ENCODE results near the gene SLC12A3. TPM values are rescaled to one million over a fixed set of nuclear protein-coding genes. Genes with fewer than 3 reads are reported as not detected.
A peak's percentile ranks its signal among the peaks of the same experiment; 100 is the strongest.

Gene SLC12A3
- total RNA-seq, 4 donors from 2014 or later: not detected

DNA sequence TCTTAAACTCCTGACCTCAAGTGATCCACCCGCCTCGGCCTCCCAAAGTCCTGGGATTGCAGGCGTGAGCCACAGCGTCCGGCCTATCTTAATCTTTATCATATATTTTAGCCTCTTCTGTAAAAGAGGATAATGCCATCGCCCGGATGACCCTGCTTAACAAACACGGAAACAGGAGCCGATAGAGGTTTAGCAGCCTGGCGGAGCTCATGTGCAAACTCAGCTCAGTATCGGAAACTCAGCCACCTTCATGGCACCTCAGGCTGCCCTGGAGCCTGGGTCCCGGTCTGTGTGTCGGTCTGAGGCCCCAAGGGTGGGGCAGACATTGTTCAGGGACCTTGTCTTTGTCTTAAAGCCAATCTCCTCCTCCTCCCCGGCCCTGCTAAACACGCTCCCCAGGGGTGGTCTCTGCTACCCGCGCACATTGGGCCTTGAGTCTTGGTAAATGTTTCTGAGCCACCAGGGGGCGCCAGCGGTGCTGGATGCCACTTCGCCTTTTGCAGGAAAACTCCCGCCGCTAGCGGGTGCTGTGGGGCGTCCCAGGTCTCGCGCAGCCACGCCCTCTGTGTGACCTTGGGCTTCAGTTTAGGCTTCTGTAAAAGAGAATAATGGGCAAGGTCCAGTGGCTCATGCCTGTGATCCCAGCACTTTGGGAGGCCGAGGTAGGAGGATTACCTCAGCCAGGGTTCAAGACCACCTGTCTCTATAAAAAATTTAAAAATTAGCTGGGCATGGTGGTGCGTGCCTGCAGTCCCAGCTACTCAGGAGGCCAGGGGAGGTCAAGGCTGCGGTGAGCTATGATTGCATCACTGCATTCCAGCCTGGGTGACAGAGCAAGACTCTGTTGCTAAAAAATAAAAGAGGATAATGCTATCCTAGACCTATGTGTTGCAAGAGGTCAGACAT lies 99.5 kb downstream of the SLC12A3 start:
- Histone ChIP-seq H3K4me3 (no peak overlapping the region), H3K4me1 (peaks cover 0 to 8% (median 7%) of the 10 kb centered on the region in 4 donors), H3K9me3 (no peaks in the 10 kb centered on the region), H3K27ac (peak overlapping the region in 1 of 4 donors; percentile 18), H3K27me3 (no peaks in the 10 kb centered on the region), H3K36me3 (no peaks in the 10 kb centered on the region)
- TF ChIP-seq, protein P1, sequence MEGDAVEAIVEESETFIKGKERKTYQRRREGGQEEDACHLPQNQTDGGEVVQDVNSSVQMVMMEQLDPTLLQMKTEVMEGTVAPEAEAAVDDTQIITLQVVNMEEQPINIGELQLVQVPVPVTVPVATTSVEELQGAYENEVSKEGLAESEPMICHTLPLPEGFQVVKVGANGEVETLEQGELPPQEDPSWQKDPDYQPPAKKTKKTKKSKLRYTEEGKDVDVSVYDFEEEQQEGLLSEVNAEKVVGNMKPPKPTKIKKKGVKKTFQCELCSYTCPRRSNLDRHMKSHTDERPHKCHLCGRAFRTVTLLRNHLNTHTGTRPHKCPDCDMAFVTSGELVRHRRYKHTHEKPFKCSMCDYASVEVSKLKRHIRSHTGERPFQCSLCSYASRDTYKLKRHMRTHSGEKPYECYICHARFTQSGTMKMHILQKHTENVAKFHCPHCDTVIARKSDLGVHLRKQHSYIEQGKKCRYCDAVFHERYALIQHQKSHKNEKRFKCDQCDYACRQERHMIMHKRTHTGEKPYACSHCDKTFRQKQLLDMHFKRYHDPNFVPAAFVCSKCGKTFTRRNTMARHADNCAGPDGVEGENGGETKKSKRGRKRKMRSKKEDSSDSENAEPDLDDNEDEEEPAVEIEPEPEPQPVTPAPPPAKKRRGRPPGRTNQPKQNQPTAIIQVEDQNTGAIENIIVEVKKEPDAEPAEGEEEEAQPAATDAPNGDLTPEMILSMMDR (IDR thresholded peaks at IDR 0.05): peak; percentile 97 to 100 (median 99)
- TF ChIP-seq POLR2A (IDR thresholded peaks at IDR 0.05): peak in 1 of 2 donors; percentile 13
- peak; percentile 96 to 98 (median 98) for DNase-seq

Small RNAs within 50 kb of the gene (small RNA-seq; reads per million reads assigned to genes)
- gene MIR138-2: 0 reads per million in 2 donors

Other genes with a start within 250 kb of the SLC12A3 start
- gene MT1E, start 239.4 kb upstream of the SLC12A3 start, total RNA-seq: 1,000 to 10,000 TPM in 1 of 4 donors, 100 to 1,000 TPM in 1, 10 to 100 TPM in 2; 53.9 to 2,225 (median 195) TPM
- 100 to 1,000 TPM in 1 of 4 donors, 10 to 100 TPM in 1, 1 to 10 TPM in 2; 3.5 to 252 (median 11.3) TPM for gene MT1M, start 232.5 kb upstream of the SLC12A3 start, total RNA-seq
- gene MT1A, start 226.5 kb upstream of the SLC12A3 start, total RNA-seq: 100 to 1,000 TPM in 1 of 4 donors, not detected in 3; 102 TPM
- 10 to 100 TPM in 1 of 4 donors, not detected in 3; 39.3 TPM for gene MT1B, start 213.3 kb upstream of the SLC12A3 start, total RNA-seq
- 100 to 1,000 TPM in 1 of 4 donors, 10 to 100 TPM in 2, 1 to 10 TPM in 1; 8.0 to 310 (median 44.1) TPM for gene MT1F, start 207.2 kb upstream of the SLC12A3 start, total RNA-seq
- 1,000 to 10,000 TPM in 1 of 4 donors, 100 to 1,000 TPM in 2, 10 to 100 TPM in 1; 17.8 to 5,605 (median 130) TPM for gene MT1G, start 197.1 kb upstream of the SLC12A3 start, total RNA-seq
- gene MT1H, start 195.4 kb upstream of the SLC12A3 start, total RNA-seq: 1,000 to 10,000 TPM in 1 of 4 donors, 10 to 100 TPM in 1, 1 to 10 TPM in 1, not detected in 1; 5.8 to 2,098 (median 30.1) TPM
- 1,000 to 10,000 TPM in 1 of 4 donors, 100 to 1,000 TPM in 3; 121 to 1,155 (median 305) TPM for gene MT1X, start 182.7 kb upstream of the SLC12A3 start, total RNA-seq
- 100 to 1,000 TPM in 1 of 4 donors, 10 to 100 TPM in 3; 27.3 to 195 (median 31.4) TPM for gene NUP93, start 135.1 kb upstream of the SLC12A3 start, total RNA-seq
- 100 to 1,000 TPM in 3 of 4 donors, 10 to 100 TPM in 1; 86.0 to 143 (median 108) TPM for gene HERPUD1, start 66.9 kb downstream of the SLC12A3 start, total RNA-seq
- gene CETP, start 96.7 kb downstream of the SLC12A3 start, total RNA-seq: 1 to 10 TPM in 1 of 4 donors, not detected in 3; 2.5 TPM
- 100 to 1,000 TPM in 1 of 4 donors, 10 to 100 TPM in 3; 47.6 to 314 (median 80.8) TPM for gene NLRC5, start 124.3 kb downstream of the SLC12A3 start, total RNA-seq
- 10 to 100 TPM; 26.4 to 73.9 (median 64.8) TPM for gene CPNE2, start 227.4 kb downstream of the SLC12A3 start, total RNA-seq